GM12892 (cell line): ENCODE data around the gene ATXN2.

Source experiments
- POLR2A ChIP-seq: IDR thresholded peaks from 2 replicates; pipeline ENCODE4 v1.6.1; 2011; ENCODE audit warnings: low read depth, low read length, control low read depth
- POLR2AphosphoS5 ChIP-seq: IDR thresholded peaks from 2 replicates; pipeline ENCODE4 v1.6.1; 2011; ENCODE audit warnings: low read depth, low read length, control low read depth

GRCh38 chr12:111462210-111462769 is 136.8 kb downstream of the ATXN2 start:
- no peak for TF ChIP-seq POLR2A
- no peak for TF ChIP-seq POLR2AphosphoS5
